Sigmoid colon (tissue), 4 donors: Measurements from ENCODE around the gene DGLUCY.

Source experiments
- CTCF ChIP-seq, 4 experiments: fragments of 450-650 bp in 3 of 4; fragments of 200-600 bp in 1 of 4; IDR thresholded peaks; one replicate each; pipeline ENCODE4 v1.5.1; 2016 to 2019; ENCODE audit warnings: antibody characterized with exemption in 4 of 4, mild to moderate bottlenecking in 3 of 4, moderate library complexity in 2 of 4
- EP300 ChIP-seq, 4 donors: sonication (generic); formaldehyde crosslinking; IDR thresholded peaks; one replicate each; pipeline ENCODE4 v1.6.1; 2017; ENCODE audit warnings: antibody characterized with exemption in 4 of 4
- POLR2A ChIP-seq, 2 donors: fragments of 450-650 bp; IDR thresholded peaks; one replicate each; pipeline ENCODE4 v1.6.1; 2016; ENCODE audit warnings: antibody characterized with exemption in 2 of 2, mild to moderate bottlenecking in 2 of 2, moderate library complexity in 2 of 2
- POLR2AphosphoS5 ChIP-seq, 4 donors: sonication (generic); formaldehyde crosslinking; IDR thresholded peaks; one replicate each; pipeline ENCODE4 v1.6.1; 2017; ENCODE audit warnings: antibody characterized with exemption in 4 of 4

- TF ChIP-seq POLR2A (IDR thresholded peaks at IDR 0.05) = no peak
- TF ChIP-seq CTCF (IDR thresholded peaks at IDR 0.05) = no peak
- no peak for TF ChIP-seq EP300 (IDR thresholded peaks at IDR 0.05)
- no peak for TF ChIP-seq POLR2AphosphoS5 (IDR thresholded peaks at IDR 0.05)
Measured at GRCh38 chr14:91220581-91221000, 106.7 kb downstream of the DGLUCY start.
